Measurements from ENCODE around the gene DUT. TPM values are rescaled to one million over a fixed set of nuclear protein-coding genes. Genes with fewer than 3 reads are reported as not detected.
A peak's percentile ranks its signal among the peaks of the same experiment; 100 is the strongest.

The DUT gene
- total RNA-seq, 1 donor from 2014 or later = 79.7 TPM

GRCh38 chr15:48388910-48389309, 57.7 kb downstream of the DUT start:
- no peak for TF ChIP-seq CTCF (IDR thresholded peaks at IDR 0.05; ENCODE audit: unreplicated experiment)
- no peaks in the 10 kb centered on the region for H3K27me3 Mint-ChIP-seq (ENCODE audit: low read depth)
- no peaks in the 10 kb centered on the region for H3K9me3 Mint-ChIP-seq
- no peaks in the 10 kb centered on the region for H3K36me3 Mint-ChIP-seq
- H3K4me1 Mint-ChIP-seq = peaks cover 9% of the 10 kb centered on the region
- no peak for DNase-seq (ENCODE audit: low spot score in 2 of 2, unreplicated experiment in 2 of 2)
- H3K27ac Mint-ChIP-seq = no peak overlapping the region
- no peak overlapping the region for H3K4me3 Mint-ChIP-seq

- Mint-ChIP-seq H3K4me1 (peaks cover 9% of the 10 kb centered on the region), H3K4me3 (no peak overlapping the region), H3K27me3 (ENCODE audit: low read depth) (no peaks in the 10 kb centered on the region), H3K9me3 (no peaks in the 10 kb centered on the region), H3K36me3 (no peaks in the 10 kb centered on the region), H3K27ac (no peak overlapping the region)
- no peak for DNase-seq (ENCODE audit: low spot score in 2 of 2, unreplicated experiment in 2 of 2)
- TF ChIP-seq CTCF (IDR thresholded peaks at IDR 0.05; ENCODE audit: unreplicated experiment) = no peak
Measured at GRCh38 chr15:48389691-48390143, 58.5 kb downstream of the DUT start.

GRCh38 chr15:48391950-48392349, 60.7 kb downstream of the DUT start:
- no peaks in the 10 kb centered on the region for H3K27me3 Mint-ChIP-seq (ENCODE audit: low read depth)
- H3K9me3 Mint-ChIP-seq = no peaks in the 10 kb centered on the region
- H3K4me3 Mint-ChIP-seq = no peak overlapping the region
- no peaks in the 10 kb centered on the region for H3K36me3 Mint-ChIP-seq
- peak overlapping the region; percentile 87 for H3K27ac Mint-ChIP-seq
- TF ChIP-seq CTCF (IDR thresholded peaks at IDR 0.05; ENCODE audit: unreplicated experiment) = no peak
- DNase-seq (ENCODE audit: low spot score in 2 of 2, unreplicated experiment in 2 of 2) = no peak
- H3K4me1 Mint-ChIP-seq = peaks cover 9% of the 10 kb centered on the region

- Mint-ChIP-seq H3K36me3 (no peaks in the 10 kb centered on the region), H3K9me3 (no peaks in the 10 kb centered on the region), H3K4me3 (no peak overlapping the region), H3K4me1 (peaks cover 9% of the 10 kb centered on the region), H3K27me3 (ENCODE audit: low read depth) (no peaks in the 10 kb centered on the region), H3K27ac (peak overlapping the region; percentile 87)
- TF ChIP-seq CTCF (IDR thresholded peaks at IDR 0.05; ENCODE audit: unreplicated experiment) = no peak
- DNase-seq (ENCODE audit: low spot score in 2 of 2, unreplicated experiment in 2 of 2) = no peak
Measured at GRCh38 chr15:48392356-48392755, 61.1 kb downstream of the DUT start.

Other genes starting within 250 kb of the DUT start
- gene SLC24A5, start 210.4 kb upstream of the DUT start, total RNA-seq = 0.16 TPM in 1 of 3 replicates, not detected in the others
- 104 to 111 TPM (median 104 TPM) in 3 replicates for gene MYEF2, start 153.1 kb upstream of the DUT start, total RNA-seq
- 0.18 to 0.25 TPM in 2 of 3 replicates, not detected in the other for gene CTXN2, start 139.8 kb upstream of the DUT start, total RNA-seq
- gene SLC12A1, start 125.1 kb upstream of the DUT start, total RNA-seq = 0.13 to 0.31 TPM (median 0.14 TPM) in 3 replicates